Measurements from ENCODE around the gene RSBN1L. TPM values are rescaled to one million over a fixed set of nuclear protein-coding genes. Genes with fewer than 3 reads are reported as not detected.

RSBN1L gene
- total RNA-seq, 1 donor from 2014 or later: 8.1 TPM

- intact Hi-C loops (cut with DNase I): no loop called here
- no peak for ATAC-seq
- no peak for DNase-seq (ENCODE audit: missing footprints)
Observed at GRCh38 chr7:77820967-77821366, 124.7 kb downstream of the RSBN1L start.

DNA sequence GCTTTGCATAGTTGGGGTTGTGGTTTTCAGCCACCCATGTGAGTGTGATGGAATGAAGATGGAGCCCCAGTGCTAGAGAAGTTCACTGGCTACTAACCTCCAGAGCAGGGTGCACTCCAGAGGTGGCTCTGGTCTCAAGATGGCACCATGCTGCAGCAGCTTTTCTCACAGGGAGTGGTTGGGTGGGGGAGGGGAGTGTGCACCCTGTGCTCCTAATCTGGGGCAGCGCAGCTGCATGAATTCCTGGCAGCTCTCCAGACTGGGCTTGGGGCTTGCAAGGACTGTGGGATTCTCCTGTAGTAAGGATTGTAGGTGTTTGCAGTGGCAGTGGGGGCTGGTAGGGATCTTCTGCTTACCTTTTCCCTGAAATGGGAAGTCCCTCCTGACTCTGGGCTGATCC lies 126.0 kb downstream of the RSBN1L start:
- intact Hi-C loops (cut with DNase I): no loop called here
- ATAC-seq (no peak), DNase-seq (ENCODE audit: missing footprints) (no peak)

DNA sequence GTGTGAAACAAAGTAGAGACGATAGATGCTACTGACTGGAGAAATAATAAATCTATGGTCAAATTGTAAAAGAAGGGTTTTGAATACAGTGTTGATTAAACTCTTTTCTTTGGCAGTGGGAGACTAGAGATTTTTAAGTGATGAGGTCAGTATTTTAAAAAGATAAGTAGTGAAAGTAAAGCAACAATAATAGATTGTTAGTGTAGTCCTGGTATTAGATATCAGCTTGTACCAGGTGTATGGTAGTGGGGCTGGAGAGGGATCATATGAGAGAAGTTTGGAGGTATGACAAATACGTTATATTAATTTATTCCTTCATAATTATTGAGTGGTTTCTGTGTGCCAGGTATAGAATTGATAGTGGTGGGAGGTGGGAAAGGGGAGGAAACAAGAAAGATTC lies 127.5 kb downstream of the RSBN1L start:
- ATAC-seq (no peak), DNase-seq (ENCODE audit: missing footprints) (no peak)
- intact Hi-C loops (cut with DNase I): no loop called here

- no peak for ATAC-seq
- intact Hi-C loops (cut with DNase I): no loop called here
- DNase-seq (ENCODE audit: missing footprints): no peak
Observed at GRCh38 chr7:77824636-77825035, 128.4 kb downstream of the RSBN1L start.

DNA sequence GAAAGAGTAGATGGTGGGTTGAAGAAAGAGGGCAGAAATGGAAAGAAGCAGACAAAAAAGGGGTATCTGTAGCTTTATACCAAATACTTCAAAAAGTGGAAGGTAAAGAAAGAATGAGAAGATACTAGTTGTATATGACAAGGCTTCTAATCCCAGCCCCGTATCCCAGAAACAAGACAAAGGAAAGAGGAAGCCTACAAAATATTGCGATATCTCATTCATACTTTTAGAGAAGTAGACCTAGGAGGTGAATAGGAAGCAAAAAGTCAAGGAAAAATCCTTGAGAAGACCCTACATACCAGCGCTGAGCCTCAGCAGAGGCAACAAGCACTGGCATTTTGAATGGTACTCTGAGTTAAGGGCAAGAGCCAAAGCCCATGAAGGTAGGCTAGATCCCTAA lies 128.9 kb downstream of the RSBN1L start:
- no peak for ATAC-seq
- intact Hi-C loops (cut with DNase I): no loop called here

GRCh38 chr7:77826300-77826699 lies 130.0 kb downstream of the RSBN1L start:
- intact Hi-C loops (cut with DNase I): no loop called here

More for the DNA sequence above, 128.9 kb downstream of the RSBN1L start:
- DNase-seq (ENCODE audit: missing footprints): no peak

GRCh38 chr7:77827999-77828398 lies 131.7 kb downstream of the RSBN1L start:
- ATAC-seq (no peak), DNase-seq (ENCODE audit: missing footprints) (no peak)

More at GRCh38 chr7:77826300-77826699, 130.0 kb downstream of the RSBN1L start:
- ATAC-seq (no peak), DNase-seq (ENCODE audit: missing footprints) (no peak)

DNA sequence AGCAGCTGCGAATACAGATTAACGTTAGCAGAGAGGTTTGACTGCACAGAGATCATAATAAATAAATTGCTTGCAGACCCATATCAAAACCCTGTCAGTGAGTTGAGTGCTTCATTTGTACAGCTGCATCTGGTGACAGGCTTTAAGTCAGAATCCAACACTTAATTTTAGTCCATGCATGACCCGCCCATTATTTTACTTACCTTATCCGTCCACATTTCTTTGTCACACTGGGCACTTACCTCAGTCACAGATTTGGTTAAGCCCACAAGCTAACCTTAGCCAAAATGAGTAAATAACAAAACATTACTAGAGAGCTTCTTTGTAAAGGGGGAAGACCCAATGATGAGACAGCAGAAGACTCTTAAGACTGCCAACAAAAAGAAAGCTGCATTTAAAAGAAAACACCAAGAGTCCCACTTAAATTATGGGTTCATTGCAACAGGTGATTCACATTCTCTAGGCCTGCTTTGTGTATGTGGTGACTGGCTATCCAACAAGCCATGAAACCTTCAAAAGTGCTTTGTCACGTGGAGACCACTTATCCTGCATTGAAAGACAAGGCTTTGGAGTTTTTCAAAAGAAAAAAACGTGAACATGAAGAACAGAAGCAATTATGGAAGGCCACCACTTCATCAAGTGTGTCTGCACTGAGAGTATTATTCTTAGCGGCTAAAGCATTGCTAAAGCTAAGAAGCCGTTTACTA lies 134.5 kb downstream of the RSBN1L start:
- no peak for ATAC-seq
- intact Hi-C loops (cut with DNase I): no loop called here
- no peak for DNase-seq (ENCODE audit: missing footprints)

More at GRCh38 chr7:77827999-77828398, 131.7 kb downstream of the RSBN1L start:
- intact Hi-C loops (cut with DNase I): no loop called here

- intact Hi-C loops (cut with DNase I): no loop called here
- ATAC-seq (no peak), DNase-seq (ENCODE audit: missing footprints) (no peak)
Observed at GRCh38 chr7:77831481-77831880, 135.2 kb downstream of the RSBN1L start.

DNA sequence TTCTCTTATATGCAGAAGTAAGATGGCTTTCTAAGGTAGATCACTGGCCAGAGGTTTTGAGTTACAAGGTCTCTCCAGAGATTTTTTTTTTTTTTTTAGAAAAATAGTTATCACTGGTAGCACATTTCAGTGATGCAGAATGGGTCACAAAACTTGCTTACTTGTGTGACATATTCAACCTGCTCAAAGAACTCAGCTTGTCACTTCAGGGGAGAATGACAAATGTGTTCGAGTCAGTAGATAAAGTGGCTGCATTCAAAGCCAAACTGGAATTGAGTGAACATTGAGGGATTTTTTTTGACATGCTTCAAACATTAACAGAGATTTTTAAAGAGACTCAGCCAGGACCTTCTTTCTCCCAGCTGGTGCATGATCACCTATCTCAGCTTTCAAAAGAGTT lies 135.7 kb downstream of the RSBN1L start:
- ATAC-seq (no peak), DNase-seq (ENCODE audit: missing footprints) (no peak)
- intact Hi-C loops (cut with DNase I): no loop called here

Other genes starting within 250 kb of the RSBN1L start
- gene PTPN12, start 159.2 kb upstream of the RSBN1L start, total RNA-seq: 45.6 TPM
- 8.0 TPM for gene TMEM60, start 102.0 kb downstream of the RSBN1L start, total RNA-seq
- 21.5 TPM for gene PHTF2, start 102.3 kb downstream of the RSBN1L start, total RNA-seq